Mucosa of descending colon (tissue), 3 donors: Measurements from ENCODE around the gene CHD5. TPM values are rescaled to one million over a fixed set of nuclear protein-coding genes. Genes with fewer than 3 reads are reported as not detected.

Experiments
- ATAC-seq: fragments of 200-7000 bp; cut with Tn5 transposase; one replicate; pipeline ENCODE4 v1.9.1; 2020; ENCODE audit warnings: mild to moderate bottlenecking, moderate library complexity
- DNase-seq, 3 donors: peaks; one replicate each; pipeline ENCODE4 v3.0.0-alpha.2; 2020
- H3K36me3 ChIP-seq: fragments of 200-600 bp; one replicate; pipeline ENCODE4 v1.8.0; 2021; ENCODE audit warnings: low read depth, mild to moderate bottlenecking
- H3K4me1 ChIP-seq: fragments of 200-600 bp; one replicate; pipeline ENCODE4 v1.8.0; 2021; ENCODE audit warnings: low read depth, mild to moderate bottlenecking
- H3K4me3 ChIP-seq: fragments of 200-600 bp; one replicate; pipeline ENCODE4 v1.8.0; 2021; ENCODE audit warnings: mild to moderate bottlenecking
- H3K9me3 ChIP-seq: fragments of 200-600 bp; one replicate; pipeline ENCODE4 v1.8.0; 2021; ENCODE audit warnings: mild to moderate bottlenecking
- intact Hi-C, 2 donors: fragments of 100-400 bp; cut with DNase I in 1 of 2; cut with micrococcal nuclease in 1 of 2; formaldehyde crosslinking; loops; one replicate each; pipeline versions ENCODE4 v1.11.0 to v1.11.1; 2022; cut with DNase I, micrococcal nuclease
- total RNA-seq, 3 donors: library from RNA; stranded (reverse); fragmentation: NEBNext Ultra II Directional in 2 of 3; extraction: Animal tissue kit (Norgen Biotek cat#: 25700) in 2 of 3; gene quantifications; one replicate each; pipeline versions ENCODE4 v1.2.1 to v1.2.4, GENCODE V29; 2021 to 2023
- TF ChIP-seq, protein P1 (sequence below): fragments of 200-600 bp; IDR thresholded peaks from one replicate; pipeline ENCODE4 v1.8.0; 2022; ENCODE audit warnings: antibody characterized with exemption, mild to moderate bottlenecking
- donor health status: DM: no; HTN: no; CAD: no; lungs with moderate emphysema.
- donor health status: DM: no; HTN: no; CAD: no.
- donor health status: DM: no; HTN: yes; CAD: no.

CHD5 gene
- total RNA-seq, 3 donors from 2014 or later = 0.17 to 2.1 (median 0.22) TPM

DNA sequence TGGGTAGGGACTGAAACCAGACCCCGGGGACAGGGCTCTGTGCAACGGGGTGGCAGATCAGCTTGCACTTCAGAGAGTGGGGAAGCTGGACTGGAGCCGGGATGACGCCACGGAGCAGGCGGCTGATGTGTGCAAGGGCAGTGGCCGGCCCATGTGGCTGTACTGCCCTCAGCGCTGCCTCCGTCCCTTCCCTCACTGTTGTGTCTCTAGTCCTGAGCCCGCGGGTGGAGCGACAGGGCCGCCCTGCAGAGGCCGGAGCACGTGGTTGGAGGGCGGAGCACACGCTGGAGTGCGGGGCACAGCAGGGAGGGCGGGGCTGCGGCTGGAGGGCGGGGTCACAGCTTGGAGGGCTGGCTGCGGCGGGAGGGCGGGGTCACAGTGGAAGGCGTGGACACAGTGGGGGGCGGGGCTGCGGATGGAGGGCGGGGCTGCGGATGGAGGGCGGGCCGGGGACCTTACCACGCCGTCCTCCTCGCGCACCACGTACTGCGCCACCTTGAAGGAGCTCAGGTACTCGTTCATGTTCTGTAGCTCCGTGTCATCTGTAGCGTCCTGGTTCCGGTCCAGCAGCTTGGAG lies 52.4 kb downstream of the CHD5 start:
- intact Hi-C loops = no loop called here
- TF ChIP-seq, protein P1, sequence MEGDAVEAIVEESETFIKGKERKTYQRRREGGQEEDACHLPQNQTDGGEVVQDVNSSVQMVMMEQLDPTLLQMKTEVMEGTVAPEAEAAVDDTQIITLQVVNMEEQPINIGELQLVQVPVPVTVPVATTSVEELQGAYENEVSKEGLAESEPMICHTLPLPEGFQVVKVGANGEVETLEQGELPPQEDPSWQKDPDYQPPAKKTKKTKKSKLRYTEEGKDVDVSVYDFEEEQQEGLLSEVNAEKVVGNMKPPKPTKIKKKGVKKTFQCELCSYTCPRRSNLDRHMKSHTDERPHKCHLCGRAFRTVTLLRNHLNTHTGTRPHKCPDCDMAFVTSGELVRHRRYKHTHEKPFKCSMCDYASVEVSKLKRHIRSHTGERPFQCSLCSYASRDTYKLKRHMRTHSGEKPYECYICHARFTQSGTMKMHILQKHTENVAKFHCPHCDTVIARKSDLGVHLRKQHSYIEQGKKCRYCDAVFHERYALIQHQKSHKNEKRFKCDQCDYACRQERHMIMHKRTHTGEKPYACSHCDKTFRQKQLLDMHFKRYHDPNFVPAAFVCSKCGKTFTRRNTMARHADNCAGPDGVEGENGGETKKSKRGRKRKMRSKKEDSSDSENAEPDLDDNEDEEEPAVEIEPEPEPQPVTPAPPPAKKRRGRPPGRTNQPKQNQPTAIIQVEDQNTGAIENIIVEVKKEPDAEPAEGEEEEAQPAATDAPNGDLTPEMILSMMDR = no peak
- Histone ChIP-seq H3K4me3 (no peak overlapping the region), H3K9me3 (no peaks in the 10 kb centered on the region), H3K36me3 (no peaks in the 10 kb centered on the region), H3K4me1 (peaks cover 5% of the 10 kb centered on the region)
- ATAC-seq (peak; percentile 98), DNase-seq (peak; percentile 90)

DNA sequence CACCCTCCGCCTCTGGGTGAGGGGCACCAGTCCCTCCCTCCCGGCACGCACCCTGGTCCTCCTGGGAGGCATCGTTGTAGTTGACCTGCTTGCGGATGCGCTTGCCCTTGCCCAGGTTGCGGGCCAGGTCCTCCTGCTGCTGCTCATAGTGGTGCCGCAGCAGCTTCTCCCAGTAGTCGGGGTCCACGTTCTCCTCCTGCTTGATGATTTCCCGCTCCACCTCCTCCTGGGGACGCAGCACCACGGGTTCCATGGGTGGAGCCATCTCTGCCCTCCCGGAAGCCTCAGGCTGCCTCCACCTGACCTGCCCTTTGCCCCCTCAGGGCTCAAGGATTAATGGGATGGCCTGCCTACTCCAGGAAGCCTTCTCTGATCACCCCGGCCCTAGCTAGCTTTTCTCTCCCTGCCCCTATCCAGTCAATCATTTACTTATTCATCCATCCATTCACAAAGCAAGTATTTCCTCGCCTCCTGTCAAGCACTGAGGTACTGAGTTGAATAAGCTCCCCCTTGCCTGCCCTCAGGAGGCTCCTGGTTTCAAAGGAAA lies 53.5 kb downstream of the CHD5 start:
- TF ChIP-seq, protein P1 = no peak
- H3K9me3 ChIP-seq = no peaks in the 10 kb centered on the region
- no peak for ATAC-seq
- no peak overlapping the region for H3K4me3 ChIP-seq
- no peaks in the 10 kb centered on the region for H3K36me3 ChIP-seq
- H3K4me1 ChIP-seq = peaks cover 5% of the 10 kb centered on the region
- intact Hi-C loops = no loop called here
- DNase-seq = peak in 2 of 3 donors; percentile 11 to 43

DNA sequence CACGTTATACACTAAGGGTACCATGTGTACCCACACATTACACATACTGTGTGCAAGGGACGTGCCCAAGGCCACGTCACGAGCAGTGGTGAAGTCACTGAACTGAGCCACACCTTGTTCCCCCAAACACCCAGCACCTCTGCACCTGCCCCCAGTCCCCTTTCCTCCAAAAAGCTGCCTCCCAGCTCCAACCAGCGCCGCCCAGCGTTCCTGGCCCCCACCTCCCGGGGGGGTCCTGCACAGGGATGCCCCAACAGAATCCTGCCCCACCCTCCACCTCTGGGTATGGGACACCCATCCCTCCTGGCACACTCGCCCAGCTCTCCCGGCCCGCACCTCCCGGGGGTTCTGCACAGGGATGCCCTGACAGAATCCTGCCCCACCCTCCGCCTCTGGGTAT lies 54.1 kb downstream of the CHD5 start:
- TF ChIP-seq, protein P1 = no peak
- Histone ChIP-seq H3K36me3 (no peaks in the 10 kb centered on the region), H3K9me3 (no peaks in the 10 kb centered on the region), H3K4me3 (no peak overlapping the region), H3K4me1 (peaks cover 5% of the 10 kb centered on the region)
- DNase-seq (peak in 1 of 3 donors; percentile 33), ATAC-seq (no peak)
- intact Hi-C loops = no loop called here

DNA sequence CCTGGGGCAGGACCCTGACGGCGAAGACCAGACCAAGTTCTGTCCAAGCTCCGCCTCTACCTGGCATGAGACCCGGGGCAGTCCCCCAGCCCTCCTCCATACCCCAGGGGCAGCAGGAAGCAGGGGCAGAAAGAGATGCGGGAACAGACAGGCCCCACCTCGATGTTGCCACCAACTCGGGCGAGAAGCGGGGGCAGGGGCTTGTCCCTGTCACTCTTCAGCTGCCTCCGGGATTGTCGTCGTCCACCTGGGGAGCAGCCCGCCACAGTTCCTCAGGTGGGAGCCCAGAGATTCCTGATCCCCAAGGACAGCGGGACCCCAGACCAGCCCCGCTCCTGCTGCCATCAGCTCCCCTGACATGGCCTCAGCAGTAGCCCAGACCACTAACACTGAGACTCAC lies 54.8 kb downstream of the CHD5 start:
- peaks cover 5% of the 10 kb centered on the region for H3K4me1 ChIP-seq
- DNase-seq (peak in 2 of 3 donors; percentile 12 to 43), ATAC-seq (no peak)
- TF ChIP-seq, protein P1 = no peak
- no peak overlapping the region for H3K4me3 ChIP-seq
- H3K9me3 ChIP-seq = no peaks in the 10 kb centered on the region
- H3K36me3 ChIP-seq = no peaks in the 10 kb centered on the region
- intact Hi-C loops = no loop called here

DNA sequence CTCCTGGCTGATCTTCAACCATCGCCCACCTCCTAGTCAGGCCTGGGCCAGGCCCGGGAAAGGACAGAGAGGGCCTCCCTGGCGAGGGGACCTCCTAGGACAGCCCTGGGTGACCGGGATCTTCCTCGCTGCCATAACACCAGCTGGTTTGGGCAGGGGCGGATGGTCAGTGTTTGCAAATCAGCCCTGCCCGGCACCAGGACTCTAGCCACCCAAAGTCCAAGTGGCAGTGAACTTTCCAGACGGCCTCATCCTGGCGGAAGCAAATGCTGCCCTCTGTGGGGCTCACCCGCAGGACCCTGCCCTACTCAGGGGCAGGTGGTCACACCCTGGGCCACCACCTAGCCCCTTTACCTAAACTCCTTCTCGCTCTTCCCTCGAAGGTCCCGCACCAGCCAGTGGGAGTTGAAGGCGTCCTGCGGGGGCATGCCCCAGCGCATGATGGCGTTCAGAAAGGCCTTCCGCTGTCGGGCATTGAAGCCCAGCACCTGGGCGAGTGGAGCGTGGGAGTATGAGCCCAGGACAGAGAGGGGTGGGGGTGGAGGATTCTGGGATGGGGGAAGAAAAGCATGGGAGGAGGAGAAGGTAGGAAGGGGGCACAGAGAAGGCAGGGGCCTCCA lies 55.3 kb downstream of the CHD5 start:
- peak in 2 of 3 donors; percentile 12 to 31 for DNase-seq

More for the DNA sequence above, 55.3 kb downstream of the CHD5 start:
- Histone ChIP-seq H3K4me1 (peaks cover 5% of the 10 kb centered on the region), H3K9me3 (no peaks in the 10 kb centered on the region), H3K4me3 (no peak overlapping the region), H3K36me3 (no peaks in the 10 kb centered on the region)
- no peak for ATAC-seq
- intact Hi-C loops = no loop called here
- TF ChIP-seq, protein P1 = no peak
